ENCODE data around the gene MGP.

Gene MGP

GRCh38 chr12:14883686-14884085 lies 2.0 kb downstream of the MGP start:
- Histone ChIP-seq H3K4me3 (ENCODE audit: low read depth, low read length) (no peak overlapping the region), H3K27me3 (replicated peaks) (no peaks in the 10 kb centered on the region), H3K27ac (no peak overlapping the region), H3K36me3 (replicated peaks) (no peaks in the 10 kb centered on the region)
- no peak for DNase-seq
- in situ Hi-C loops (cut with HindIII; ENCODE audit: low pct_ligation_motif_present, low sequenced_read_pairs), result no loop called here
- no peak for TF ChIP-seq CTCF (IDR thresholded peaks at IDR 0.05; ENCODE audit: low read depth, low read length, missing control alignments)

- no peak for DNase-seq
- Histone ChIP-seq H3K27me3 (replicated peaks) (no peaks in the 10 kb centered on the region), H3K4me3 (ENCODE audit: low read depth, low read length) (no peak overlapping the region), H3K27ac (no peak overlapping the region), H3K36me3 (replicated peaks) (no peaks in the 10 kb centered on the region)
- in situ Hi-C loops (cut with HindIII; ENCODE audit: low pct_ligation_motif_present, low sequenced_read_pairs), result no loop called here
- TF ChIP-seq CTCF (IDR thresholded peaks at IDR 0.05; ENCODE audit: low read depth, low read length, missing control alignments), result no peak
Observed at GRCh38 chr12:14880890-14881453, 4.7 kb downstream of the MGP start.

GRCh38 chr12:14879222-14879933 lies 6.3 kb downstream of the MGP start:
- no peak overlapping the region for H3K27ac ChIP-seq
- H3K36me3 ChIP-seq (replicated peaks), result no peaks in the 10 kb centered on the region
- in situ Hi-C loops (cut with HindIII; ENCODE audit: low pct_ligation_motif_present, low sequenced_read_pairs), result no loop called here
- H3K4me3 ChIP-seq (ENCODE audit: low read depth, low read length), result no peak overlapping the region
- no peaks in the 10 kb centered on the region for H3K27me3 ChIP-seq (replicated peaks)
- no peak for TF ChIP-seq CTCF (IDR thresholded peaks at IDR 0.05; ENCODE audit: low read depth, low read length, missing control alignments)
- no peak for DNase-seq

- in situ Hi-C loops (cut with HindIII; ENCODE audit: low pct_ligation_motif_present, low sequenced_read_pairs), result no loop called here
Observed at GRCh38 chr12:14878488-14878887, 7.2 kb downstream of the MGP start.

GRCh38 chr12:14876833-14877232 lies 8.8 kb downstream of the MGP start:
- H3K27me3 ChIP-seq (replicated peaks), result no peaks in the 10 kb centered on the region
- TF ChIP-seq CTCF (IDR thresholded peaks at IDR 0.05; ENCODE audit: low read depth, low read length, missing control alignments), result no peak
- in situ Hi-C loops (cut with HindIII; ENCODE audit: low pct_ligation_motif_present, low sequenced_read_pairs), result no loop called here
- no peak overlapping the region for H3K4me3 ChIP-seq (ENCODE audit: low read depth, low read length)
- no peak for DNase-seq
- no peak overlapping the region for H3K27ac ChIP-seq
- no peaks in the 10 kb centered on the region for H3K36me3 ChIP-seq (replicated peaks)

More at GRCh38 chr12:14878488-14878887, 7.2 kb downstream of the MGP start:
- H3K36me3 ChIP-seq (replicated peaks), result no peaks in the 10 kb centered on the region
- no peak for TF ChIP-seq CTCF (IDR thresholded peaks at IDR 0.05; ENCODE audit: low read depth, low read length, missing control alignments)
- DNase-seq, result no peak
- no peak overlapping the region for H3K27ac ChIP-seq
- no peaks in the 10 kb centered on the region for H3K27me3 ChIP-seq (replicated peaks)
- no peak overlapping the region for H3K4me3 ChIP-seq (ENCODE audit: low read depth, low read length)

Measured in brain microvascular endothelial cell (primary cell).